GM19023 (cell line): ENCODE results near the gene NFATC2.
"Not testable (repeated sequence)": the region's sequence is repeated elsewhere in the genome, so short reads cannot be mapped to it uniquely, and the experiment has no call there.

ENCODE experiments used
- ATAC-seq: cut with Tn5 transposase; IDR thresholded peaks from one replicate; pipeline ENCODE4 v1.9.1; 2021; ENCODE audit warnings: mild to moderate bottlenecking, moderate library complexity; ENCODE audit not compliant: unreplicated experiment

NFATC2 gene

DNA sequence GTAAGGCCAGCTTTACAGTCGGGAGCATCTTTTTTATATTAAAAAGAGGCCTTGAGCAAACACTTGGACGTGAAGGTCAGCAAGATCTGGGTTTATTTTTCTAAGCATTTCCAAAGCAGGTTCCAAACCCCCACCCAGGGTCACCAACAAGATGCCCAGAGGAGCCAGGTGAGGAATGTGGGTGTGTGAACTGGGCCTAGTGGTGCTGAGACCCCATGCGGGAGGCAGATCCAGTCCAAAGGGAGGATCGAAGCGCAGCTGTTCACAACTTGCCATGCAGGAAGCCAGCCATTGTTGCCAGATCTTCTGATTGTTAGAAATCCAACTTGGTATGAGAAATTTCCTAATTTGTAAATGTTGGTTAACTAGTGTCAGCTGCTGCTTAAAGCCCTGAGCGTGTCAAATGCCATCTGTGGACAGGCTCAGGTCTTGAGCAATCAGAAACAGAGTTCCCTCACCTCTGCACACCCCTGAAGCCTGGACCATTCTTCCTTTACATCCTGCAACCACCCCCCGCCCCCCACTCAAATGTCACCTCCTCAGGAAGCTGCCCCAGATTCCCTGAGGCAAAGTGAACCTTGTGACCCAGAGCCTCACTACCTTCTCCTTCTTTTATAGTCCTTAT, 46.5 kb downstream of the NFATC2 start:
- no peak for ATAC-seq

GRCh38 chr20:51495291-51495690, 47.2 kb downstream of the NFATC2 start:
- ATAC-seq, result no peak

DNA sequence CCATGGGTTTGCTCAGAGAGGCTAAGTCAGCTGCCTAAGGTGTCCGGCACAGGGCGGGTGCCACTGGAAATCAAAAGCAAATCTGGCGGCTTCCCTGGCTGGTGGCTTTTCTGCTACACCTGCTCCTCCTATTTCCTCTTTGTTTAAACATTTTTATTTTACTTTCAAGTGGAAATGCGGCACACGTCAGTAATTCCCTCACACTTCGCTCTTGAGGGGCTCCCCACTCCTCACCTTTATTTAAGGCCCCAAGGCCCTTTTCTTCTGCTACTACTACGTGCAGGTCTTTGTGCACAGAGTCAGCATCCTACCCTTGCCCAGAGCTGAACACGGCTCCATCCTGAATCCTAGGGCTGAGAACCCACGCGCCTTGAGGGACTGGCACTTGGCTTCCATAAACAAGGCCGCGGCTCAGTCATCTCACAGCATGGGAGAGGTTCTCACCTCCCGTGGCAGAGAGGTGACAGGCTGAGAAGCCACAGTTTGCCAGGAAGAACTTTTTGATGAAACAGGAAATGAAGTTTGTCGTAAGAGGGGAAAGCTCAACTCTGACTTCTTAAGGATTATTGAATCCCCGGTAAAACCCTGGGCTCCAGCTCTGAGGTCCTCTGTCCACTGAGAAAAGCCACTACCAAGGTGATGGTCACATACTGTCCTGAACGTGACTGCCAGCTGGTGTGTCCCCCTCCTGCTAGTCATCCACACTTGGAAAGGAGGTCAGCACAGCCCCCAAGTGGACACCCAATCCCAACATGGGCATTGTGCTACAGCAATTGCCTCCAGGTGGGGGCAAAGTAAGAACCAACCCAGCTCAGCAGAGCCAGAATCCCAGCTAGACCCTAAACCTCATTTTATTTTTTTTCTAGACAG, 48.0 kb downstream of the NFATC2 start:
- no peak for ATAC-seq

DNA sequence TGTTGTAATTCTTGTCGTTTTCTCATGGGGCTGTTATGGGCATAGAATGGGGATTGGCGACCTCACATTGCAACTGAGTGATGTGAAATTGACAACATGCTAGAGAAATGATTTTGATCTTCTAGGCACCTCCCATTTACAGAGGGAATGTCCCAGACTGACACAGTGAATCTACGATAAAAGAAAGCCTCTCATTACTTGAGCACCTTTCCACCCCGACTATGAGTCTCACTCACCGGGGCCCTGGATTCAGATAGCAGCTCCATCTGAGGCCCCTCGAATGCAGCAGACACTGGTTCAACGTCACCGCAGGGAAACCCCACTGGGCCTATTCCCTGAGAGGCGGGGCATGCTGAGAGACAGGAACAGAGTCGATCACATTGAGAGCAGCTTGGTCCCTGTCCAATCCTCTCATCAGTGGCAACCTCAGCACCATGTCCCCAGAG, 49.1 kb downstream of the NFATC2 start:
- ATAC-seq, result no peak

- no peak for ATAC-seq
Measured at GRCh38 chr20:51492167-51493092, 50.1 kb downstream of the NFATC2 start.

DNA sequence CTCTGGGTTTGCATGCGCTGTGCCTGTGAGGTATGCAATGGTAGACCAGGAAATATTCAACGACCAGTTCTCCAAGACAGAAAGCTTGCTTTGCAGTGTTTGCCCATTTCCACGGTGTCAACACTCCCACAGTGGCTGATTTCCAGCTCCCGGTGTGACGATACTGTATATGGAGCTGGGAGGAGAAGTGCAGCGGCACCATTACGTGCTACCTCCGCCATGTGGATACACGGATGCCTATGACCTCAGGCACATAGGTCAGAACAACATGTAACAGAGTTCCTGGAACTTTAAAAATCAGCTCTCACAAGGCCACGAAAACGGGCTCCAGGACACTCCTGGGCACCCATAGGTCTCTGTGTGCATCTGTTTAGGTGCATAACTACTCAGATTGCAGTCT, 51.1 kb downstream of the NFATC2 start:
- no peak for ATAC-seq

- no peak for ATAC-seq
Measured at GRCh38 chr20:51490635-51491034, 51.9 kb downstream of the NFATC2 start.

DNA sequence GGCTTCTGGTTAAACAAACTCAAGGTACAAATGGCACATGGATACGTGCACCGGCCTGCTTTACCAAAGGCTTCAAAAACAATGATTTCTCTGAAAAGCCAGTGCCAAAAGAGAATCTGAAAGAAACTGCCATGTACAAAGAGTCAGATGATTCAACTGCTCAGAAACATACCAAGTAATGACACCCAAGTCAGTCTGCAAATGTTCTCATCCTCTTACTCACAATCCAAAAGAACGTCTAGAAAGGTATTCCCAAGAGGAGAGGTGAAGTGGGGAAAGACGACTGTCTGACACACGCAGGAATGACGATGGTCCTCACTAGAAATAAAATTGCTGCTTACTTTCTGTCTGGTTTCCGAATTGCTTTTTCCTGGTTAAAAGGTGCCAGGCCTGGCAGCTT, 52.9 kb downstream of the NFATC2 start:
- no peak for ATAC-seq

DNA sequence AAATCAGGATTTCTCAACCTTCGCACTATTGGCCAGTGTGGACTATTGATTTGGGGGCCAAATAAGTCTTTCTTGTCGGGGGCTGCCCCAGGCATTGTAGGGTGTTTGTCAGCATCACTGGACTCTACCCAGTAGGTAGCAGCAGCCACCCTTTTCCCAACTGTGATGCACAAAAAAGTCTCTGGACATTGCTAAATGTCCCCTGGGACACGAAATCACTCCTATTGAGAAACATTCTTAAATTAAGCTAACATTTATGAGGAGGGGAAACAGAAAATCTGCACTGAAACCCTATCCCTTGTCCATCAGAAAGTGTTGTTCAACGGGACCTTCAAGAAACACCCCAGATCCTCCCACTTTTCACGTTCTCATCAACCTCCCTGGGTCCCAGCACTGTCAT, 54.2 kb downstream of the NFATC2 start:
- ATAC-seq, result no peak

GRCh38 chr20:51487565-51488268, 54.8 kb downstream of the NFATC2 start:
- no peak for ATAC-seq

GRCh38 chr20:51487076-51487475, 55.4 kb downstream of the NFATC2 start:
- ATAC-seq, result no peak

GRCh38 chr20:51486197-51487005, 56.1 kb downstream of the NFATC2 start:
- ATAC-seq, result no peak

- no peak for ATAC-seq
Measured at GRCh38 chr20:51484831-51485230, 57.7 kb downstream of the NFATC2 start.

DNA sequence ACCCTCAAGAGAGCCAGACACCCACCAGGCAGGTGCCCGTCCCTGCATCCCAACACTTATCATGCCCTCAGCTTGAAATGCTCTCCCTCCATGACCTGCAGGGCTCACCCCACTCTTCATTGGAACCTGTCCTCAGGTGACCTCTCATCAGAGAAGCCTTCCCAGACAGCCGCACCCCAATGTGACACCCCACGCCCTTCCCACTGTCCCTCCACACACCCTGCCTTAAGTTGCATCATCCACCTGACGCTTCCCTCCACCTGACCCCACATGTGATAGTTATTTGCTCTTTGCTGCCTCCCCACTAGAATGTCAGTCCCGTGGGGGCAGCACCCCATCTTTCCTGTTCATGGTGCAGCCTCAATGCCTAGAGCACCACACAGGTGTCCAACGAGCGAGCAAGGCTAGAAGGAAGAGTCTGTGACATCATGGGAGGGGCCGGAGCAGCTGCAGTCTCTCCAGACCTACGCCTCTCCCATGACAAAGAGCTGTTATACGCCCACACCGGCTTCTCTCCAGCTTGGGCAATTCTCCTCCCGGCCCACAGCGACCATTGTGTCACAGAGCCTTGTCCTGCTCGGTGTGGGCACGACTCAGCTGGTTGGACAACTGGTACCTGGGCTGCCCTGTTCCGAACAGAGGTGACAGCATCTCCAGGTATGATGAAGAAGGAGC, 58.2 kb downstream of the NFATC2 start:
- no peak for ATAC-seq

DNA sequence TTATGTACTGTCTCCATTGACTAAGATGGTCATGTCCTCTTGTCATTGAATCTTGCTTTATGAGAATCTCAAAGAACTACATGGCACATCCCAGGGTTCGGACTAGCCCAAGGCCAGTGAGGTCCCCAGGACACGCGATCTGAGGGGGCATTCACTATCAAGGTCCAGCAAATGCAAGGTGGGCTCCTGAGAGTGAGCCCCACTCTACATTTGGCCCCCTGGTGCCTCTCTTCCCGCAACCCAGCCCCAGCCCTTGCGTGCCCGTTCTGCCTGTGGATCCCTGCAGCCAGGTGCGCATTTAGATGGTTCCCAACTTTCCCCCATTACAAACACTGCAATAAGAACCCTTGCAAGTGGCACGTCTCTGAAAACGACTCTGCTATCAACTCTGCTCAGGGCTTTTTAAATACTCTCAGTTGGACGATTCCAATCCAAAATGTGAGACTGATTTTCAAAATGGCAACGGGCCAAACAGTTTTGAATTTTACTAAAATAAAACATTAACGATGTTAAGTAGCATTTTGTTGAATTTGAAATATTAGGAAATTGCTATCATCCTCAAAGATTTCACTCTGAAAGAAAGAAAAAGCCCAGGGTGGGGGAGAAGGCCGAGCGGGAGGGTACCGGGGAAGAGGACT, 59.6 kb downstream of the NFATC2 start:
- ATAC-seq, result no peak

GRCh38 chr20:51481341-51481914, 61.1 kb downstream of the NFATC2 start:
- ATAC-seq, result no peak

- ATAC-seq, result peak; percentile 85
Measured at GRCh38 chr20:51480507-51481270, 61.8 kb downstream of the NFATC2 start.

- not testable (repeated sequence) for ATAC-seq
Measured at GRCh38 chr20:51476106-51476505, 66.4 kb downstream of the NFATC2 start.
